A549 (cell line): ENCODE data around the gene SENP5.

ENCODE experiments used
- CBX8 ChIP-seq: fragments of 200-600 bp; sonication (generic); IDR thresholded peaks from 2 replicates; pipeline ENCODE4 v1.6.1; 2016
- CEBPB ChIP-seq, 2 experiments: fragments of >200 bp in 1 of 2; sonication (Bioruptor Twin) in 1 of 2; formaldehyde crosslinking in 1 of 2; IDR thresholded peaks; 2 replicates each; pipeline ENCODE4 v1.6.1; 2012 to 2016
- CHD2 ChIP-seq: fragments of 150-350 bp; IDR thresholded peaks from 2 replicates; pipeline ENCODE4 v1.6.1; 2014; ENCODE audit warnings: low read length; ENCODE audit not compliant: partially characterized antibody
- CHD4 ChIP-seq: fragments of 200-600 bp; sonication (generic); IDR thresholded peaks from 2 replicates; pipeline ENCODE4 v1.6.1; 2016; ENCODE audit warnings: antibody characterized with exemption, mild to moderate bottlenecking, borderline replicate concordance
- CTCF ChIP-seq: fragments of >200 bp; sonication (Bioruptor Twin); formaldehyde crosslinking; IDR thresholded peaks from 3 replicates; pipeline ENCODE4 v1.5.1; 2016
- ESRRA ChIP-seq: fragments of 150-350 bp; IDR thresholded peaks from 2 replicates; pipeline ENCODE4 v1.6.1; 2014; ENCODE audit warnings: mild to moderate bottlenecking, low read length, borderline replicate concordance
- JUNB ChIP-seq: fragments of >200 bp; sonication (Bioruptor Twin); formaldehyde crosslinking; IDR thresholded peaks from 2 replicates; pipeline ENCODE4 v1.6.1; 2016
- POLR2A ChIP-seq: IDR thresholded peaks from 2 replicates; pipeline ENCODE4 v1.6.1; 2012; ENCODE audit warnings: mild to moderate bottlenecking, low read length
- RCOR1 ChIP-seq: fragments of 150-350 bp; IDR thresholded peaks from 2 replicates; pipeline ENCODE4 v1.6.1; 2014; ENCODE audit warnings: antibody characterized with exemption, low read length, low read depth
- SMC3 ChIP-seq: fragments of >200 bp; sonication (Bioruptor Twin); formaldehyde crosslinking; IDR thresholded peaks from 3 replicates; pipeline ENCODE4 v1.6.1; 2018; ENCODE audit warnings: inconsistent platforms
- TP53 ChIP-seq: fragments of 250-450 bp; sonication (Bioruptor Pico); IDR thresholded peaks from 2 replicates; pipeline ENCODE4 v1.5.0; 2021; ENCODE audit warnings: mild to moderate bottlenecking, moderate library complexity
- TF ChIP-seq, protein P1 (sequence below): IDR thresholded peaks from 2 replicates; pipeline ENCODE4 v1.6.1; 2012

DNA sequence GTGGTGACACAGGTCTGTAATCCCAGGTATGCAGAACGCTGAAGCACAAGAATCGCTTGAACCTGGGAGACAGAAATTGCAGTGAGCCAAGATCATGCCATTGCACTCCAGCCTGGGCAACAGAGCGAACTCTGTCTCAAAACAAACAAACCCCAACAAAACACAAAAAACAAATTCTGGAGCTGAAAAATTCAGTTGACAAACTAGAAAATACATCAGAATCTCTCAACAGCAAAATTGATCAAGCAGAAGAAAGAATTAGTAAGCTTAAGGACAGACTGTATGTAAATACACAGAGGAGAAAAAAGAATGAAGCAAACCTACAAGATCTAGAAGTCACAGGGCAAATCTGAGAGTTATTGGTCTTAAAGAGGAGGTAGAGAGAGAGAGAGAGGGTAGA is 49.3 kb downstream of the SENP5 start:
- TF ChIP-seq CTCF = no peak
- no peak for TF ChIP-seq POLR2A
- TF ChIP-seq TP53 = no peak
- TF ChIP-seq, protein P1, sequence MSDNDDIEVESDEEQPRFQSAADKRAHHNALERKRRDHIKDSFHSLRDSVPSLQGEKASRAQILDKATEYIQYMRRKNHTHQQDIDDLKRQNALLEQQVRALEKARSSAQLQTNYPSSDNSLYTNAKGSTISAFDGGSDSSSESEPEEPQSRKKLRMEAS = no peak
- TF ChIP-seq CHD4 = no peak
- no peak for TF ChIP-seq RCOR1
- no peak for TF ChIP-seq JUNB
- TF ChIP-seq CEBPB (IDR thresholded peaks at IDR 0.05) = no peak
- TF ChIP-seq CBX8 = no peak
- no peak for TF ChIP-seq ESRRA
- no peak for TF ChIP-seq SMC3
- TF ChIP-seq CHD2 = no peak
